Lower leg skin (tissue), 3 donors: ENCODE measurements around the gene POLR1D.

Source experiments
- CTCF ChIP-seq, 3 donors: fragments of 450-650 bp; IDR thresholded peaks; one replicate each; pipeline ENCODE4 v1.5.1; 2016; ENCODE audit warnings: antibody characterized with exemption in 3 of 3, mild to moderate bottlenecking in 3 of 3, moderate library complexity in 2 of 3
- POLR2A ChIP-seq, 2 donors: fragments of 450-650 bp; IDR thresholded peaks; one replicate each; pipeline ENCODE4 v1.6.1; 2016 to 2017; ENCODE audit warnings: antibody characterized with exemption in 2 of 2, mild to moderate bottlenecking in 1 of 2, moderate library complexity in 1 of 2

GRCh38 chr13:27628081-27628480 is 6.4 kb downstream of the POLR1D start:
- TF ChIP-seq CTCF (IDR thresholded peaks at IDR 0.05) (no peak), POLR2A (IDR thresholded peaks at IDR 0.05) (no peak)
